PC-3 (cell line): ENCODE measurements around the gene NEGR1.

ENCODE experiments used
- EZH2 ChIP-seq: fragments of 300-600 bp; sonication (generic); IDR thresholded peaks from one replicate; pipeline ENCODE4 v1.6.1; 2017; ENCODE audit warnings: antibody characterized with exemption, mild to moderate bottlenecking, low read length; ENCODE audit not compliant: unreplicated experiment
- TF ChIP-seq, protein P1 (sequence below): fragments of 300-600 bp; sonication (generic); conservative IDR thresholded peaks from 2 replicates; pipeline ENCODE4 v1.5.1; 2017; ENCODE audit warnings: antibody characterized with exemption, low read depth, mild to moderate bottlenecking, low read length

DNA sequence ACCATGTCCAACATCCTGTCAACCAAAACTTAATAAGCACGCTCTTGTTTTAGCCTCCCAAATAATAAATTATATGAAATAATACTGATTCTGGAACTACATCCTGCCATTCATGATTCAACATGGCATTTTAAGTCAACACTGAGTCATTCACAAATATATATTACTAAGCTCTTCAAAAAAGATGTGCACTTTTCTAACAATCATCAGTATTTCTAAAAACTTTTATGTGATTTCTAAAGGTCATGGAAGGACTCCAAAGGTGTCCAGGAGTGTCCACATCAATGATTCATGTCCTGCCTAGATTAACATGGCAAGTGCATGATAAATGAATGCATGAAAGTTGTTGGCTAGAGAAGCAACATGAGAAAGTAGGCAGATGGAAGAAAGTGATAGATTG lies 51.6 kb downstream of the NEGR1 start:
- TF ChIP-seq, protein P1, sequence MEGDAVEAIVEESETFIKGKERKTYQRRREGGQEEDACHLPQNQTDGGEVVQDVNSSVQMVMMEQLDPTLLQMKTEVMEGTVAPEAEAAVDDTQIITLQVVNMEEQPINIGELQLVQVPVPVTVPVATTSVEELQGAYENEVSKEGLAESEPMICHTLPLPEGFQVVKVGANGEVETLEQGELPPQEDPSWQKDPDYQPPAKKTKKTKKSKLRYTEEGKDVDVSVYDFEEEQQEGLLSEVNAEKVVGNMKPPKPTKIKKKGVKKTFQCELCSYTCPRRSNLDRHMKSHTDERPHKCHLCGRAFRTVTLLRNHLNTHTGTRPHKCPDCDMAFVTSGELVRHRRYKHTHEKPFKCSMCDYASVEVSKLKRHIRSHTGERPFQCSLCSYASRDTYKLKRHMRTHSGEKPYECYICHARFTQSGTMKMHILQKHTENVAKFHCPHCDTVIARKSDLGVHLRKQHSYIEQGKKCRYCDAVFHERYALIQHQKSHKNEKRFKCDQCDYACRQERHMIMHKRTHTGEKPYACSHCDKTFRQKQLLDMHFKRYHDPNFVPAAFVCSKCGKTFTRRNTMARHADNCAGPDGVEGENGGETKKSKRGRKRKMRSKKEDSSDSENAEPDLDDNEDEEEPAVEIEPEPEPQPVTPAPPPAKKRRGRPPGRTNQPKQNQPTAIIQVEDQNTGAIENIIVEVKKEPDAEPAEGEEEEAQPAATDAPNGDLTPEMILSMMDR: no peak
- TF ChIP-seq EZH2: no peak
